A549 (cell line): ENCODE data around the gene PSMG1. TPM values are rescaled to one million over a fixed set of nuclear protein-coding genes. Genes with fewer than 3 reads are reported as not detected.

Experiments
- ATAC-seq, 2 experiments: fragments of 200-7000 bp in 1 of 2; fragments of >200 bp in 1 of 2; cut with Nextera tagmentation in 1 of 2; cut with Tn5 transposase in 1 of 2; 3 replicates each; pipeline versions ENCODE4 v1.8.0 to v1.9.1; 2018 to 2020; ENCODE audit warnings: mild to moderate bottlenecking in 1 of 2, moderate library complexity in 1 of 2
- CTCF ChIA-PET: fragments of 300-600 bp; sonication (Branson Sonifier 250); formaldehyde crosslinking; extraction: SDS; loops from one replicate; lab custom pipeline; 2021; ENCODE audit warnings: antibody characterized with exemption, inconsistent platforms; lab: Yijun Ruan, JAX
- POLR2A ChIA-PET: fragments of 350-600 bp; formaldehyde crosslinking; extraction: SDS; loops from one replicate; lab custom pipeline; 2021; ENCODE audit warnings: antibody characterized with exemption, inconsistent platforms; lab: Yijun Ruan, JAX
- DNase-seq, 2 experiments: peaks; one replicate each; pipeline versions ENCODE4 v3.0.0 to v3.0.0-alpha.2; 2011 to 2016; ENCODE audit warnings: low read depth in 1 of 2, low spot score in 1 of 2
- FAIRE-seq: peaks from 2 replicates; lab custom pipeline; 2011; peaks lifted over from hg19 to GRCh38; lab: Jason Lieb, UNC
- H3K27ac ChIP-seq, 2 experiments: fragments of >200 bp; sonication (Bioruptor Twin); formaldehyde crosslinking; 3 replicates each; pipeline ENCODE4 v1.5.1; 2016 to 2017
- H3K4me1 ChIP-seq: fragments of >200 bp; sonication (Bioruptor Twin); formaldehyde crosslinking; 3 replicates; pipeline ENCODE4 v1.6.1; 2016
- H3K4me2 ChIP-seq: fragments of >200 bp; sonication (Bioruptor Twin); formaldehyde crosslinking; 3 replicates; pipeline ENCODE4 v1.6.1; 2016
- H3K4me3 ChIP-seq: fragments of >200 bp; sonication (Bioruptor Twin); formaldehyde crosslinking; 3 replicates; pipeline ENCODE4 v1.5.1; 2016
- H3K9me3 ChIP-seq: fragments of >200 bp; sonication (Bioruptor Twin); formaldehyde crosslinking; 3 replicates; pipeline ENCODE4 v1.6.1; 2016
- CBX2 ChIP-seq: fragments of 200-600 bp; sonication (generic); IDR thresholded peaks from 2 replicates; pipeline ENCODE4 v1.6.1; 2016; ENCODE audit warnings: low read depth, mild to moderate bottlenecking, borderline replicate concordance
- CEBPB ChIP-seq, 2 experiments: fragments of >200 bp in 1 of 2; sonication (Bioruptor Twin) in 1 of 2; formaldehyde crosslinking in 1 of 2; IDR thresholded peaks; 2 replicates each; pipeline ENCODE4 v1.6.1; 2012 to 2016
- FOSL2 ChIP-seq, 2 experiments: fragments of 450-650 bp in 1 of 2; fragments of >200 bp in 1 of 2; sonication (Bioruptor Twin) in 1 of 2; formaldehyde crosslinking; IDR thresholded peaks; 2 replicates each; pipeline versions ENCODE4 v1.5.0 to v1.6.1; 2016 to 2020; ENCODE audit warnings: mild to moderate bottlenecking in 1 of 2, moderate library complexity in 1 of 2
- GATA3 ChIP-seq: IDR thresholded peaks from 2 replicates; pipeline ENCODE4 v1.6.1; 2012; ENCODE audit warnings: borderline replicate concordance
- HDAC2 ChIP-seq: fragments of 200-600 bp; sonication (generic); IDR thresholded peaks from 2 replicates; pipeline ENCODE4 v1.6.1; 2016
- HOXB13 ChIP-seq: fragments of 250-450 bp; sonication (Bioruptor Pico); IDR thresholded peaks from 2 replicates; pipeline ENCODE4 v1.5.0; 2020; ENCODE audit warnings: low read depth, mild to moderate bottlenecking, moderate library complexity
- KDM5A ChIP-seq: fragments of 200-600 bp; sonication (generic); IDR thresholded peaks from 2 replicates; pipeline ENCODE4 v1.6.1; 2016; ENCODE audit warnings: antibody characterized with exemption, mild to moderate bottlenecking
- MAFK ChIP-seq: fragments of 450-650 bp; IDR thresholded peaks from 2 replicates; pipeline ENCODE4 v1.6.1; 2014; ENCODE audit not compliant: partially characterized antibody
- MAZ ChIP-seq: fragments of 150-350 bp; IDR thresholded peaks from 2 replicates; pipeline ENCODE4 v1.6.1; 2014; ENCODE audit warnings: antibody characterized with exemption, low read depth, low read length, borderline replicate concordance
- NPAS2 ChIP-seq: fragments of 250-450 bp; sonication (Bioruptor Pico); IDR thresholded peaks from 2 replicates; pipeline ENCODE4 v1.8.0; 2022; ENCODE audit warnings: mild to moderate bottlenecking, moderate library complexity, borderline replicate concordance
- NR3C1 ChIP-seq: fragments of >200 bp; sonication (Bioruptor Twin); formaldehyde crosslinking; IDR thresholded peaks from 3 replicates; pipeline ENCODE4 v1.6.1; 2017
- RAD21 ChIP-seq, 2 experiments: fragments of >200 bp in 1 of 2; sonication (Bioruptor Twin) in 1 of 2; formaldehyde crosslinking in 1 of 2; IDR thresholded peaks in 1 of 2; conservative IDR thresholded peaks in 1 of 2; 2 replicates in 1 of 2; 3 replicates in 1 of 2; pipeline ENCODE4 v1.6.1; 2012 to 2018; ENCODE audit warnings: inconsistent platforms in 1 of 2
- RFX5 ChIP-seq: fragments of 450-650 bp; IDR thresholded peaks from 2 replicates; pipeline ENCODE4 v1.7.1; 2014; ENCODE audit warnings: antibody characterized with exemption, mild to moderate bottlenecking, moderate library complexity
- SREBF2 ChIP-seq: fragments of 450-650 bp; IDR thresholded peaks from 2 replicates; pipeline ENCODE4 v1.6.1; 2014; ENCODE audit warnings: mild to moderate bottlenecking, moderate library complexity
- ZFP36 ChIP-seq: fragments of 450-650 bp; IDR thresholded peaks from 2 replicates; pipeline ENCODE4 v1.6.1; 2014; ENCODE audit warnings: borderline replicate concordance; ENCODE audit not compliant: partially characterized antibody
- WGBS: methylation state at CpG from one replicate; pipeline ENCODE4 v1.1.6; 2017; ENCODE audit errors: missing lambda C conversion rate; 5-methylcytosine and 5-hydroxymethylcytosine counted together
- polyA plus RNA-seq, 4 experiments: library from polyadenylated mRNA; depleted of rRNA in 3 of 4; stranded (reverse); fragments of >200 nt; fragmentation: RNase III in 1 of 4; extraction: RNeasy Plus Mini Kit Qiagen cat#74134 plus additional on column Dnase treatment in 1 of 4; gene quantifications; 2 replicates in 3 of 4; 3 replicates in 1 of 4; pipeline ENCODE4 v1.2.3, GENCODE V29; 2011 to 2017
- TF ChIP-seq, protein P1 (sequence below): IDR thresholded peaks from 2 replicates; pipeline ENCODE4 v1.6.1; 2012; ENCODE audit warnings: low read depth, borderline replicate concordance
- TF ChIP-seq, protein P2 (sequence below): fragments of 250-450 bp; sonication (Bioruptor Pico); IDR thresholded peaks from 2 replicates; pipeline ENCODE4 v1.5.0; 2020; ENCODE audit warnings: low read depth, mild to moderate bottlenecking, moderate library complexity
- TF ChIP-seq, protein P3 (sequence below): fragments of 450-650 bp; IDR thresholded peaks from 2 replicates; pipeline ENCODE4 v1.6.1; 2014; ENCODE audit warnings: antibody characterized with exemption
- TF ChIP-seq, protein P4 (sequence below): fragments of >200 bp; sonication (Bioruptor Twin); formaldehyde crosslinking; IDR thresholded peaks from 2 replicates; pipeline ENCODE4 v1.6.1; 2016

The PSMG1 gene
- polyA plus RNA-seq, 2 of the 4 experiments (the other 2 are of a cell fraction) = 95.8 to 96.0 TPM

DNA sequence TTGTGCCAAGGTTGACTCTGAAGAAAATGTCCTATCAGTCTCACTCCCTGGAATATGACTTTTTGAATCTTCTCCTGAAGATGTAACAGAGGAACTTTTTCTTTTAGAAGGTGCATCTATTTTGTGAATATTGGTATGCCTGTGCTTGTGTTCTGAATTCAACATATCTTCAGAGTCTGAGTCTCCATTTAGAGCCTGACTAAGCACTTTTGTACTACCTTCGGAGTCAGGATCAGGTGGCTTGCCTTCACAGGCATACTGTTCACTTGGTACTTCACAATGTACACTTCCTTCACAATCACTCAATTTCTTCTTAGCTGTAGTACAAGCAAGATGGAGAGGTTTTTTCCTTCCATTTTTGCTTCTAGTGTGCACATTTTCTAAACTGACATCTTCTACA is 13.6 kb upstream of the PSMG1 start:
- FAIRE-seq (no peak), ATAC-seq (no peak), DNase-seq (no peak)
- 93% methylated on average over 1 of the region's 1 CpG for WGBS
- Histone ChIP-seq H3K9me3 (no peaks in the 10 kb centered on the region), H3K4me1 (no peaks in the 10 kb centered on the region), H3K27ac (no peak overlapping the region), H3K4me2 (no peak overlapping the region), H3K4me3 (no peak overlapping the region)
- POLR2A ChIA-PET = no interaction called here
- CTCF ChIA-PET = no interaction called here
- TF ChIP-seq MAFK (peak; percentile 46), NR3C1 (no peak)

DNA sequence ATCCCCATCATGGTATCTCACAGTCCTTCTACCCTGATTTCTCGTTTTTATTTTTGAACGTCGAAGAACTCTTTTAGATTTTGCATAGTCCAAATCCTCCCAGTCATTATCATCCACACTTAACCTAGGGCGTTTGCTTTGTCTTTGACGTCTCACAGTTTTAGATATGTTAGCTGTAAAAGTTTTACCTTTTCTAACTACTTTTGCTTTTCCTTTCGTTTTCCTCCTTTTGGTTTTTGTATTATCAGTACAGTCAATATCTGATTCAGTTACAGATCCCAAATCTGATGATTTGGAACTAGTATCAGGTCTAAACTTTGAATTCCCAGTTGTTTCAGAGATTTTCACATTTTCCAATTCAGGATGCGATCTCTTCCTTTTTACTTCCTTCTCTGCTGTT is 13.1 kb upstream of the PSMG1 start:
- Histone ChIP-seq H3K27ac (no peak overlapping the region), H3K4me2 (no peak overlapping the region), H3K4me1 (no peaks in the 10 kb centered on the region), H3K9me3 (no peaks in the 10 kb centered on the region), H3K4me3 (no peak overlapping the region)
- CTCF ChIA-PET = no interaction called here
- FAIRE-seq (no peak), DNase-seq (no peak), ATAC-seq (no peak)
- TF ChIP-seq NPAS2 (no peak), HDAC2 (no peak), KDM5A (no peak), FOSL2 (IDR thresholded peaks at IDR 0.05) (no peak), FOSL2 (CRISPR knock-in tag; IDR thresholded peaks at IDR 0.05) (no peak), HOXB13 (CRISPR knock-in tag) (no peak)
- POLR2A ChIA-PET = no interaction called here
- 87% methylated on average over 7 of the region's 7 CpGs for WGBS

DNA sequence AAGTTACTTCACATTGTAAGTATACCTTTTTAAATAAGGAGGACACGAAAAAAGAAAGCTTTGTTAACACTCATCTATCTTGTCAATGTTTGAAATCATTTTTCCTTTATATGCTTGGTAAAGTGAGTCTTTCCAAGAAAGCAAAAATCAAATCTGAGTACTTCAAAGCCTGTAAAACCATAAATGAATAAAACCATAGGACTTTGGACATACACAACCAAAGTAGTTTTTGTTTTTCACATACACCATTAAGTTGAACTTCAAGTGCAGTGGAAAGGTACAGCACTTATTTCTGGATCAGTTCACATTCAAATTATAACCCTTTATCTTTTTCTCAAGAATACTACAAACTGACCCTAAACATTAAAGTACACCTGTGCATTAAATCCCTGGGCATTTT is 10.1 kb upstream of the PSMG1 start:
- ChIA-PET CTCF (no interaction called here), POLR2A (no interaction called here)
- no peak for TF ChIP-seq SREBF2
- no peak for TF ChIP-seq RFX5
- TF ChIP-seq MAZ = no peak
- TF ChIP-seq CBX2 = no peak
- TF ChIP-seq RAD21 (conservative IDR thresholded peaks at IDR 0.05 in 1 of 2, IDR thresholded peaks at IDR 0.05 in 1 of 2) = no peak
- TF ChIP-seq, protein P1, sequence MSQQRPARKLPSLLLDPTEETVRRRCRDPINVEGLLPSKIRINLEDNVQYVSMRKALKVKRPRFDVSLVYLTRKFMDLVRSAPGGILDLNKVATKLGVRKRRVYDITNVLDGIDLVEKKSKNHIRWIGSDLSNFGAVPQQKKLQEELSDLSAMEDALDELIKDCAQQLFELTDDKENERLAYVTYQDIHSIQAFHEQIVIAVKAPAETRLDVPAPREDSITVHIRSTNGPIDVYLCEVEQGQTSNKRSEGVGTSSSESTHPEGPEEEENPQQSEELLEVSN = no peak
- FAIRE-seq = no peak
- no peaks in the 10 kb centered on the region for H3K4me1 ChIP-seq
- DNase-seq = no peak
- no peak for ATAC-seq
- no peak overlapping the region for H3K4me3 ChIP-seq
- H3K4me2 ChIP-seq = no peak overlapping the region
- WGBS = 87% methylated on average over 1 of the region's 1 CpG
- no peaks in the 10 kb centered on the region for H3K9me3 ChIP-seq
- no peak overlapping the region for H3K27ac ChIP-seq

DNA sequence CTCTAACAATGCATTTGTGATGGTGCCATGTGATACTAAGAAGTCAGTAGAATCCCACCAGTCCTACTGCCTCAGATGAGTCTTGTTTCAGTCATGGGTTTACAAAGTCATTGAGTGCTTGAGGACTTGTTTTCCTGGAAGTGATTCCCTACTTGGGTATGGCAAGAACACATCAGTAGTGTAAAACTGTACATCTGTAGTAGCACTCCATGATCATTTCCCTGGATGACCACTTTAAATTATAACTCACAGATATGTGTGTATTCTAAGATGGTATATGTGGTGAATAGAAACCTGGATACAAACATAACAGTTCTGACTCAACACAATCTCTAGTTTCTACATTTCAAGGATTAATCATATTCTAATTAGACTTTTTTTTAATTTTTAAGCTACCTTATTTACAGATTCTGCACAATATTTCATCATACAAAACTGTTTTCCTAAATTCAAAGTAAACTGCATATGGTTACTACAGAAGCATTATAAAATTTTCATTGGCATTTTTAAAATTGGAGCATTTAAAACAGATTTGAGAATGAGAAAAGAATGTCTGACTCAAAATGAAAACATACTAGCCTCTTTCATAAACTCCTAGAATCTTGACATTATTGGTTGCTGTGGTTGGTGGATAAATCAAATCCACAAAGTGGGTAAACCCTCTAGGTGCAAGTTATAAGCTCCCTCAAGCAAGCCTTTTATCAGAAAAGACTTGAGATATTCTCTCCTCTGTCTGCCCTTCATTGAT is 6.8 kb upstream of the PSMG1 start:
- no peak for FAIRE-seq
- Histone ChIP-seq H3K4me1 (no peaks in the 10 kb centered on the region), H3K4me2 (no peak overlapping the region), H3K9me3 (no peaks in the 10 kb centered on the region), H3K4me3 (no peak overlapping the region), H3K27ac (no peak overlapping the region)
- TF ChIP-seq CEBPB (IDR thresholded peaks at IDR 0.05) (no peak), MAFK (no peak), HOXB13 (CRISPR knock-in tag) (no peak), ZFP36 (no peak), RFX5 (no peak), GATA3 (no peak)
- TF ChIP-seq, protein P2, sequence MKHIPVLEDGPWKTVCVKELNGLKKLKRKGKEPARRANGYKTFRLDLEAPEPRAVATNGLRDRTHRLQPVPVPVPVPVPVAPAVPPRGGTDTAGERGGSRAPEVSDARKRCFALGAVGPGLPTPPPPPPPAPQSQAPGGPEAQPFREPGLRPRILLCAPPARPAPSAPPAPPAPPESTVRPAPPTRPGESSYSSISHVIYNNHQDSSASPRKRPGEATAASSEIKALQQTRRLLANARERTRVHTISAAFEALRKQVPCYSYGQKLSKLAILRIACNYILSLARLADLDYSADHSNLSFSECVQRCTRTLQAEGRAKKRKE (CRISPR knock-in tag) = no peak
- TF ChIP-seq, protein P3, sequence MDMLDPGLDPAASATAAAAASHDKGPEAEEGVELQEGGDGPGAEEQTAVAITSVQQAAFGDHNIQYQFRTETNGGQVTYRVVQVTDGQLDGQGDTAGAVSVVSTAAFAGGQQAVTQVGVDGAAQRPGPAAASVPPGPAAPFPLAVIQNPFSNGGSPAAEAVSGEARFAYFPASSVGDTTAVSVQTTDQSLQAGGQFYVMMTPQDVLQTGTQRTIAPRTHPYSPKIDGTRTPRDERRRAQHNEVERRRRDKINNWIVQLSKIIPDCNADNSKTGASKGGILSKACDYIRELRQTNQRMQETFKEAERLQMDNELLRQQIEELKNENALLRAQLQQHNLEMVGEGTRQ = no peak
- TF ChIP-seq, protein P4, sequence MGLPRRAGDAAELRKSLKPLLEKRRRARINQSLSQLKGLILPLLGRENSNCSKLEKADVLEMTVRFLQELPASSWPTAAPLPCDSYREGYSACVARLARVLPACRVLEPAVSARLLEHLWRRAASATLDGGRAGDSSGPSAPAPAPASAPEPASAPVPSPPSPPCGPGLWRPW = no peak
- ATAC-seq = no peak
- no peak for DNase-seq
- CTCF ChIA-PET = no interaction called here
- POLR2A ChIA-PET = no interaction called here
